Activated CD4-positive, alpha-beta T cell treated with anti-CD3 and anti-CD28 coated beads for 48 hours (primary cell): ENCODE results near the gene QARS1.

Experiments used
- DNase-seq: peaks from one replicate; pipeline ENCODE4 v3.0.0-alpha.2; 2020

QARS1 gene

GRCh38 chr3:49104427-49105291 is at the start of gene QARS1:
Gene QARS1, minus strand, starts transcription at chr3:49104757. Its CDS starts 24 bp downstream, at chr3:49104733.
- peak; percentile 92 for DNase-seq

DNA sequence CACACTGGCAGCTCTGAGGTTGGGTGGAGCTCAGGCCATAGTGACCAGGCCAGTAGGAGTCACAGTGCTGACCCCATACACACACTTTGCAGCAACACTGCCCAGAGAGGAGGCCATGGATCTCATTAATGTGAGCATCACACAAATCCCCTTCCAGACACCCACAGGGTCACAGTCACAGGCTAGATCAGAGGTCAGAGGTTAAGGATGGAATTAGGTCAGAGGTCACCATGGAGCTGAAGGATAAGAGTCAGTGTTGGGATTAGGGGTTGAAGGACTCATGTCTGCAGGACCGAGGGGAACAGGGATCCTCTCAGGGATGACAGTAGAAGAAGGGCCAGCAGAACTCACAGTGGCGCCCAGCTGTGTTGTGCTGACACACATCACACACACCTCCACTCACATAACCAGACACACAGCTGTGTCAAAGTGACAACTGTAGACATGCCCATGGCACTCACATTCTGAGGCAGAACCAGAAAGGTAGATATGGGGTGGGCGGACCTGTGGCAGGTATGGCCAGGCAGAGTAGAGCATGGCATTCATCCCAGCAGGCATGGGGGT is 48.9 kb upstream of the QARS1 start:
- no peak for DNase-seq

DNA sequence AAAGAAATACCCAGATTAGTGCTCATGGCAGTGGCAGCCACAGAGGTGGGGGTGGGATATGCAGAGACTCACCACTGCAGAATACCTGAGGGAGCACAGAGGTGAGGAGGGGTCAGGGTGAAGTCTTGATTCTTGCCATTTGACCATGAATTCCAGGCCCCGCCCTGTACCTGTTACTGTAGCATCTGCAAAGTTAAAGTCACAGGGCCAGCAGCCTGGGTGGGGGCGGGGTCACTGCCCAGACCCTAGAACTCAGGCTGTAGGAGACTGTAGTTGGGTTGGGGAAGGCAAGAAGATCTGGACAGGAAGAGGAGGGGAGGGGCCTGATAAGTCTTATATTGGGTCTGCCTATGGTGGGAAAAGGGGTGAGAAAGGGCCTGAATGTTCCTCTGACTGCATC is 47.1 kb upstream of the QARS1 start:
- no peak for DNase-seq

GRCh38 chr3:49148159-49148558 is 43.6 kb upstream of the QARS1 start:
- no peak for DNase-seq

GRCh38 chr3:49140080-49140479 is 35.5 kb upstream of the QARS1 start:
- no peak for DNase-seq

DNA sequence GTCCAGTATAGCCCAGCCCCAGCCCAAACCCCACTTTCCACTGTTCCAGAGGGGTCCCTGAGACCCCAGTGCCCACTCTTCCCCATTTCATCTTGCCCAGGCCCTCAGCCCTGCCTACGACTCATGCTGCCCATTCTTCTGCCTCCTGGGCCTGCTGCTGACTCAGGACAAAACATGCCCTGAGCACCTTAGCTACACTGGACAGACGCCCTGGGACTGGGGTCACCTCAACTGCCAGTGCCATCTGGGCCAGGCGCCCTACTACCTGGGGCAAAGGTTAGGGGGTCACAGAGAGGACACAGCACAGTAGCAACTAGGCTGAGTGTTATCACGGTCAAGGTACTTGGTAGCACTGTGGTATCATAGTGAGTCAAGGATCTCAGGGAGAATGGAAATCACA is 30.9 kb upstream of the QARS1 start:
- no peak for DNase-seq

DNA sequence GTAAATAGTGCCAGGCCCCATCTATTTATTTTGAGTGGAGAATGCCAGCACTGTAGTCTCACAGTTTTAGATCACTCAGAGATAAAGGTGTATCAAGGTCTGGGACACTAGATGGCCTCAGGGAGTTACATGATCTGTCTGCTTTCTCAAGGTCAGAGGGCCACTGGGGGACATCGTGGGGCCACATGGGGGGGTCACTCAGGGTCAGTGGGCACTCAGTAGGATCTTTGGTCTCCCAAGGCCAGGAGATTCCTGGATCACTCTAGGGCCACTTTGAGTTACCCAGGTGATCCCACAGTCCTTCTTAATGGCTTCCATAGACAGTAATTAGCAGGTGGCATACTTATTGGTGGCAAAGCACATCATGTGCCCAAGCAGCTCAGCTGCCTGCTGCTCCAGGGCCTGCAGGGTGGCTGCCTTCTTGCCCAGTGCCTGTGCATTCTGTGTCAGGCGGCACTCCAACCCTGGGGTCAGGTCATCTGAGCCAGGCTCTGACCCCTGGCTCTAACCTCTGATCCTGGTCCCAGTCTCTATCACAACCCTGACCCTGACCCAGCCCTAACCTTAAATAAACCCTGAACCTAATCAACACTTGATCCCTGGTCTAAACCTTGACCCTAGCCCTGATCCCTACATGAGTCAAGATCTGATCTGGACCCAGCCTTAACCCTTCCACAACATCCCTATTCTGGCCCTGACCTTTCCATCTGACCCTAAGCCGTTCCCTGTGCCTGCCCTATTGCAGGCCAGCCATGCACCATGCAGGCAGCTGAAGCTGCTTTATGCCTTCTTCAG is 30.1 kb upstream of the QARS1 start:
- no peak for DNase-seq

- DNase-seq = no peak
Measured at GRCh38 chr3:49133226-49133951, 28.8 kb upstream of the QARS1 start.

DNA sequence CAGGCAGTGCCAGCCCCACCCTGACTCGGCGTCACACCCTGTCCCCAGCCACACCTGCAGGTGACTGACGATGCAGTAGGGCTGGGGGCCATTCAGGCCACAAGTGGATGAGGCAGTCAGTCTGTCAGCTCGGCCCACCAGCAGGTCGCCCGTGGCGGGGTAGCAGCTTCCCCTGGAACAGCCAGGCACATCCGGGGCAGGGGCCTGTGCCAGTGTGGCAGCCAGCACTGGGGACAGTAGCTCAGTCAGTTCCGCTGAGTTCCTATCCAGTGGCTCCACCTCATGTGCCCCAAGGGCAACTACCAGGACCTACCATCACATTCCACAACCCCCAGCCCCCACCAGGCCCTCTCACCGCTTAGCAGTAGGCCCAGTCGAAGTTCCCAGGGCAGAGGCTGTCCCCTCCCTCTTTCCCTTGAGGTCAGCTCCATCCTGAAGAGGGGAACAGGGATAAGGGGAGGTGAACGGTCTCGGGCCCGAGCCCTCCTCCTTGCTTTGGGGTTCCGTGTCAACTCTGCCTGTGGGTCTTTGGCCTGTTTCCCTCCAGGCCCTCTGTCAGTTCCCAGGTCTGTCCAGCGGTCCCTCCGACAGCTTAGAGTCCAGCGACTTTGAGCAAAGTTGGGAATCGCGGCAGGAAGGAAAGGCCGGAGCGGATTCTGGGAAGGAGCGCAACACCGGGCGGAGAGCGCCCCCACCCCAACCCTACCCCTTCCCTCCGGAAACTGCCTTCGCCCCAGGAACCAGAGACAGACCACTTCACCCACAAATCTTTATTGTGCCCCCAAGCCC is 28.1 kb upstream of the QARS1 start, which contains the start of gene LAMB2:
Gene LAMB2, minus strand, starts transcription at position 614 of the 789 bp plus-strand sequence. Its CDS starts 183 bp downstream, at position 431.
- DNase-seq = no peak

DNA sequence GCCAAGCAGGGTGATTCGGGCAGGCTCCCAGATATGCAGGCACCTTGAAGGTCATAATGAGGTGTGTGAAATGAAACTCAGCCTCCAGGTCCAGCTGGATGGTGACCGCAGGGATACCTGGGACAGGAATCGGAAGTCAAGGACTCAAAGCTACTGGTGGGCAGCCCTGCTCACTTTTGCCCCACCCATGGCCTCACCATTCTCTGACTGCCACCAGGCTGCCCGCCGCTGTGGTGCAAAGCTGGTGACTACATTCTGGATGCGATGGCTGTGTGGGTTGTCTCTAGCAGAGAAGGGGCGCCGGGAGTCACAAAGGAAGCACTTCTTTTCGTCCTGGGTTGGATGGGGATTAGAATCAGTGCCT is 27.5 kb upstream of the QARS1 start:
- DNase-seq = no peak

- no peak for DNase-seq
Measured at GRCh38 chr3:49131576-49131975, 27.0 kb upstream of the QARS1 start.

DNA sequence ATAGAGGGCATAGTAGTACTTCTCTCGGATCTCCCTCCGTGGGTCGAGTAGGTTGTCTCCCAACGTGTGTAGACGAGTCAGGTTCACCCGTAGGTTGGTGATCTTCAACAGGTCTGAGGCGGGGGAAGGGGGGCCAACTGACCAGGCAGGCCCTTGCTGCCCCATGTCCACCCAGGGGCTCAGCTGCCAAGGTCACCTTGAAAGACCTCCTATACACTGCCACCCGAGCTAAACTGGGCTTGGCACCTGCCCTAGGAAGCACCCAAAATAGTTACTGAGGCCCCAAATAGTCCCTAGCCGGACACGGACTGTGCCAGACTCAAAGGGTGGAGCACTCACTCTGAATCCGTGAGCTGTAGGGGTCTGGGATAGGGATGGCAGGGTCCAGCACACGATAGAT is 26.5 kb upstream of the QARS1 start:
- DNase-seq = no peak

- DNase-seq = no peak
Measured at GRCh38 chr3:49124991-49125670, 20.6 kb upstream of the QARS1 start.

DNA sequence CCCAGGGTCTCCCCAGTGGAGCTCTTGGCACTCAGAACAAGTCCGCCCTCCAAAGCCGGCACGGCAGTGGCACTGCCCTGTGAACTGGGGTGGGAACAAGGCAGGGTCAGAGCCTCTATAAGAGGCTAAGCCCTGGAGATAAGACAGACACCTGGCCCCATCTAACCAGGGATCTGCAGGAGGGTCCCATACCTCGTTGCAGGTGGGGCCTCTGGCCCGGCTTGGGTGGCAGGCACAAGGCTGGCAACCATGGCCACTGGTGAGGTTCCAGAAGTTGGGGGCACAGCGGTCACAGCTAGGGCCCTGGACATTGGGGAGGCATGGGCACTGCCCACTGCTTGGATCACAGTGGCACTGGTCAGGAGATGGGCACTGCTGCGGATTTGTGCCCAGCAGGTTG is 19.6 kb upstream of the QARS1 start:
- no peak for DNase-seq

- no peak for DNase-seq
Measured at GRCh38 chr3:49123687-49124086, 19.1 kb upstream of the QARS1 start.

- no peak for DNase-seq
Measured at GRCh38 chr3:49122886-49123545, 18.5 kb upstream of the QARS1 start.

DNA sequence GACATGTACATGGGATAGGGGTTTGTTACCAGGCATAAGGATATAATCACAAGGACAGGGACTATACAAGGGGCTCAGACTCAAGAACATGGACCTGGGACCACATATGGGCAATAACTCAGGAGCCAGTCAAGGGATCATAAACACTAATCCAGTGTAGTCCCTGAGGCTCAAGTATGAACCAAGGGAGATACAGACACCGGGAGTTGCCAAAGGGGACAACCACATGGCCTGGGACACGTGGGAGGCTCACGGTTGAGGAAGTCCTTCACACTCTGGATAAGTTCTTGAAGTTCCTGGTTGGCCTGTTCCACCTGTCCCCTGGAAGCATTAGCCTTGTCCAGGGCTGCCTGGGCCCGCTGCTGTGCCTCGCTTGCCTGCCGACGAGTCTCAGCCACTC is 17.9 kb upstream of the QARS1 start:
- no peak for DNase-seq

- DNase-seq = no peak
Measured at GRCh38 chr3:49122022-49122421, 17.5 kb upstream of the QARS1 start.

DNA sequence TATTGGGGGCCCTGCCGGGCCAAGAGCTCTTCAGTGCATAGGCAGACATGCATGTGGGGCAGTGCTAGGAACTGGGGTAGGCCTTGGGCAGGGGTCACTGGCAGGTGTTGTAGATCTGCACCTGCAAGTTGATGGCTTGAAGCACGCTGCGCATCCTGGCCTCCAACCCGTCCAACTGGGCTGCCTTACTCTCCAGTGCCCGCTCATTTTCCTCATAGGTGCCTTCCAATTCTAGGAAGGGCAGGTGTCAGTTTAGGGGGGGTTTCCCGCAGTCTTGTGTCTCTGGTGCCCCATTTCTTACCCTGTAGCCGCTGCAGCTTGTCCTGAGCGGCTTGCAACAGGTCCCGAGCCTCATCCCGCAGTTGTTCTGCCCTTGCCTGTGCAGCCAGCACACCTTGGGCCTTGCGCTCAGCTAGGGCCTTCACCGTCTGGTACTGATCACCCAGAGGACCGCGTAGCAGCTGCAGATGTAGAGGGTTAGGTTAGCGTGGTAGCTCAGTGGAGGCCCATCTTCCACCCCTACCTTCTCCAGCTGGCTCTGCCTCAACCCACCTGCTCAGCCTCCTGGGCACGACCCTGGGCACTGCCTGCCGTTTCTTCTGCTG is 16.7 kb upstream of the QARS1 start:
- no peak for DNase-seq

- peak; percentile 95 for DNase-seq
Measured at GRCh38 chr3:49120438-49121131, 16.0 kb upstream of the QARS1 start, which contains the start of gene USP19. Gene USP19, minus strand, starts transcription at chr3:49120823. Its CDS starts 1,678 bp downstream, at chr3:49119145.
